Stimulated activated CD4-positive, alpha-beta T cell treated with anti-CD3 and anti-CD28 coated beads, Interleukin-4, amount 100 ng/mL, for 4 hours (primary cell): ENCODE results near the gene KIZ.

Source experiments
- DNase-seq, 2 experiments: peaks; one replicate each; pipeline ENCODE4 v3.0.0-alpha.2; 2020

The KIZ gene

DNA sequence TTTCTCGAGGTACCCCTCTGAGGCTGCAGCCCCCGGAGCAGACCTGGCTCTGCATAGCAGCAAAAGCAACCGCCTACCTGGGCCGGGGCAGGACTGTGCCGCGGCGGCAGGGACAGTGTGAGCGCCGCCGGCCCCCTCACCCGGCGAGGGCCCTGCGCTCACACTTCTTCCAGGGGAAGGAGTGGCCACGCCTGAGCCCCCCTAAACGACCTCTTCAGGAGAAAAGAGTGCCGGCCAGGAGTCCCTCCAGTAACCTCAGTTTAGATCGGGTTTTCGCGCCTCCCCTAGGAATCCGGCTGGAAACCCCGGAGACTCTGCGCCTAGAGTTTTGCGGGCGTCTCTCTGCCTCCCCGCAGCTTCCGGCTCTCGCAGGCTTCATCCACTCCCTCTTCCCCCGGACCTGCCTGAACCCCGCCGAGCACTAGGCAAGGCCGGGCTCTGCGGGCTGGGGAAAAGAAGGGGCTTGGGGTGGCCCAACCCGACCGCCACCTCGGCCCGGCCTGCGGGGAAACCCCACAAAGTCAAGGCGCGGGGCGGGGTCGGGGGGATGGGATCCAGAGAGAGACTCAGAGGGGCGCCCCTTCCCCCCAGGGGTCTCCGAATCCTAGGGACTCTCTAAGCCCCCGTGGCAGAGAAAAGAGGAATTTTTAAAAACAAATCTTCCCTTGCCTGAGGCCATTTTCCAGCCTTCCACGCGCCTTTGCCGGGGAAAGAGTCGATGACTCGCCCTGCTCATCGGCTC, 20.3 kb upstream of the KIZ start:
- DNase-seq = peak in 1 of 2 experiments; percentile 3

DNA sequence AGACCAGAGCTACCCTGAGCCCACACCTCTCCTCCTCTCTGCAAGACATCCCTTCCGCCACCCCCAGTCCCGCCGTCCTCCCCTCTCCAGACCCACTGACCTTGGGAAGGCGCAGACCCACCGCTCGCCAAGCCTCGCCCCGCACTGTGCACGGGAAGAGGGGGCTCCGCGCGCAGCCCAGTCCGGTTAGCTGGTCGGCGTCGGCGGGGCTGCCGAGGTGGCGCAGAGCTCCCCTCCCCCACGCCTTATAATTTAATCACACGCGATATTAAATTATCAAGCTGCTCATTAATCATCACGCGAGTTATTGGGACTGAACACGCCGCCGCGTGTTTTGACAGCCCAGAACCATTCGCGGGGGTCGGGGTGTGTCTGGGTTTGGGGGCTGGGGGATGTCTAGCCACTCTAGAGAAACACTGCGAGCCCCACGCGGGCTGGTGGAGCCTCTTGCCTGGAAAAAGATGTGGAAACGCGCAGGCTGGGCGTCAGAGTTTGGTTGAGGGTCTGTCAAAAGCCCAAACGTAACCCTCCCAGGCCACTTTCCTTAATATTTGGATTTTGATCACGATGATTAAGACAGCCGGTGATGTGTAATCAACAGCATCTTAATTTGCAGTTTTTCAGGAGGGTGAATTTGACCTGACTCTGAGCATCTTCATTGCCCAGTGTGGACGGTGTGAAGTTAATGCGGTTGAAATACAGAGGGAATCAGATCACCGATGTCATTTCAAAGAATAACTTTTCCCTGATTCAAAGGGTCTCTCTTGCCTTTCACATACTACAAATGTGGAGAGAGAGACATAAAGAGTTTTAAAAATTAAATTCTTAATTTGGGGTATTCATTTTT, 19.5 kb upstream of the KIZ start, which contains the start of gene LINC00237:
Gene LINC00237, minus strand, starts transcription at position 188 of the 847 bp plus-strand sequence.
- DNase-seq = no peak

DNA sequence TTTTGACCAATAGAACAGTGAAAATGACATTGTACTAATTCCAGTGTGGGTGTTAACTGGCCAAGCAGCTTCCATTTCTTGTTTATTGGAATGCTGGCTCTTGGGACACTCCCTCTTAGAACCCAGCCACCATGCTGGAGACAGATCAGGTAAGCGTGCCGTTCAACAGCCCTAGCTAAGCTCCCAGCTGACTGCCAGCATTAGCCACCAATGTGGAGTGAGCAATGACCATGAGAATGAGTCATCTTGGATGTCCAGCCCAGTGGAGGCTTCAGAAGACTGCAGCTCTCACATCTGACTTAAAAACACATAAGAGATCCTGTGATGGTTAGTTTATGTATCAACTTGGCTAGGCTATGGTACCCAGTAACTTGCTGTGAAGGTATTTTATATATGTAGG, 16.7 kb upstream of the KIZ start:
- no peak for DNase-seq

- DNase-seq = no peak
Observed at GRCh38 chr20:21110811-21111210, 15.1 kb upstream of the KIZ start.

GRCh38 chr20:21111416-21111815, 14.5 kb upstream of the KIZ start:
- DNase-seq = no peak

- DNase-seq = no peak
Observed at GRCh38 chr20:21113697-21114096, 12.2 kb upstream of the KIZ start.

DNA sequence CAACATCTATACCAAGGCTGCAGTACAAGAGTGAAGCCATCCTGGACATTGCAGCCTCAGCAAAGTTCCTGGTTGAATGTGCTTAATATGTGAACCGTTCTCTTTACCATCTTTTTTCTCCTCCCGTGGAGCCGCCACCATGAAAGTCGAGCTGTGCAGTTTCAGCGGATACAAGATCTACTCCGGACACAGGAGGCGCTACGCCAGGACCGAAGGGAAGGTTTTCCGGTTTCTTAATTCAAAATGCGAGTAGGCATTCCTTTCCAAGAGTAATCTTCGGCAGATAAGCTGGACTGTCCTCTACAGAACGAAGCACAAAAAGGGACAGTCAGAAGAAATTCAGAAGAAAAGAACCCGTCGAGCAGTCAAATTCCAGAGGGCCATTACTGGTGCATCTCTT, 11.3 kb upstream of the KIZ start:
- DNase-seq = no peak

DNA sequence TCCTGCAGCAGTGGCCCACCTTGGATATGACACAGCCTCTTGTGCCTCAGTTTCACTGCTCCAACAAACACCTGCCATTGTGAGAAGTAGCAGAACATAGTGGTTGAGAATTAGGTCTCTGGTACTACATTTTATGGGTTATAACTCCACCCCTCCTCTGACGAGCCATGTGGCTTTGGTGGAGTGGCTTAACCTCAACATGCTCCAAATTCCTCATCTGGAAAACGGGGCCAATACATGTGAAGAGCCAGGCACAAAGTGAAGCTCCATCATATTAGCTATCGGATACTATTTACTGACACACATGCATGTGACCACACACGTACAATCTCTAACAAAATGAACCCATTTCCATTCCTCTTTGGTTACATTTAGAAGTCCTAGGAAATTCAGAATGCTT, 8.4 kb upstream of the KIZ start:
- DNase-seq = no peak

DNA sequence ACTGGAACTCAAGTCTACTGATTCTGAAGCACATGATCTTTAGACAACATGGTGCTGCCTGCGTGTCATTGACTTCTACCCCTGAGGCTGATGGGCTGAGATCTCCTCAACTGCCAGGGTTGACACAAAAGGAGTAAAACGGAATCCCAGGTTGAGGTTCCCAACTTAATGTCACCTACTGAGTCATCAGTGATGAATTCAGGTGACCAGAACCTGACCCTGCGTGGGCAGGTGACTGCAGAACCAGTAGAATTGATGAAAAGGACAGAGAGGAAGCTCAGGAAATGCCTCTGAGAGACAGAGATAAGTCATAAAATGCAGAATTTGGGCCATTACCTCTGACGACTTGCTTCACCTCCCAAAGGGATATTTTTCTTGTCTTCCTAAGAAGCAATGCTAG, 7.7 kb upstream of the KIZ start:
- no peak for DNase-seq

DNA sequence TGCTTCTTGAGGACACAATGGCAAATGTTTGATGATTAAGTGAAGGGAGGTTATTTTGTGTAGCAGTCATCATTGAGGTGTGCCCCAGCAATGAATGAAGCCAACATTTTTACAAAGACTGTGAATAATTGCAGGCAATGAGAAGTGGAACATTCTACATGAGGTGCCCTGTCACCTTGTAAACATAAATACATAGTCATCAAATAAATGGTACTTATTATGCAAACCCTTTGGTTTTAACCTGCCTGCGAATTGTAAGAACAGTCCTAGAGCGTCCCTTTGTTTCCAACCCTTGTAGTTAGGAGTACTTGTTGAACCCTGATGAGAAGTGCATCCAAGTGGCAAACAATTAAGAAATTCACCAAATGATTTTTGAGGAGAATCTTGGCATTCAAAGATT, 7.1 kb upstream of the KIZ start:
- no peak for DNase-seq

DNA sequence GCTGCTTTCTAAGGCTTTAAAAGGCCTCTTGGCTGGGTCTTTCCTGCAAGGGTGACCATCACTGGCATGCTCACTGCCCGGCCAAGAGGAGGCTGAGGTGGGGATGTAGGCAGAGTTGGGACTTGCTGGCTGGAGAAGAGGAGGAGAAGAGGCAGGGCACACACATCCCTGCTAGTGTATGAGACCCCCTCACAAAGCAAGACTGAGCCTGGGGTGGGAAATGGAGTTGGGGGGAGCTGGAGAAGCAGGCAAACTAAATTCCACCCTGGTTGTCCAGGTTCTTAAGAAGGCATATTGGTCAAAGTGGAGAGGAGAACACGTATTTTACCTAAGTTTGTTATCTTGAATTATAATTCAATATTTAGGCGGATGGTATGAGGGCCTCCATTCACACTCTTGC, 1.7 kb upstream of the KIZ start:
- no peak for DNase-seq

DNA sequence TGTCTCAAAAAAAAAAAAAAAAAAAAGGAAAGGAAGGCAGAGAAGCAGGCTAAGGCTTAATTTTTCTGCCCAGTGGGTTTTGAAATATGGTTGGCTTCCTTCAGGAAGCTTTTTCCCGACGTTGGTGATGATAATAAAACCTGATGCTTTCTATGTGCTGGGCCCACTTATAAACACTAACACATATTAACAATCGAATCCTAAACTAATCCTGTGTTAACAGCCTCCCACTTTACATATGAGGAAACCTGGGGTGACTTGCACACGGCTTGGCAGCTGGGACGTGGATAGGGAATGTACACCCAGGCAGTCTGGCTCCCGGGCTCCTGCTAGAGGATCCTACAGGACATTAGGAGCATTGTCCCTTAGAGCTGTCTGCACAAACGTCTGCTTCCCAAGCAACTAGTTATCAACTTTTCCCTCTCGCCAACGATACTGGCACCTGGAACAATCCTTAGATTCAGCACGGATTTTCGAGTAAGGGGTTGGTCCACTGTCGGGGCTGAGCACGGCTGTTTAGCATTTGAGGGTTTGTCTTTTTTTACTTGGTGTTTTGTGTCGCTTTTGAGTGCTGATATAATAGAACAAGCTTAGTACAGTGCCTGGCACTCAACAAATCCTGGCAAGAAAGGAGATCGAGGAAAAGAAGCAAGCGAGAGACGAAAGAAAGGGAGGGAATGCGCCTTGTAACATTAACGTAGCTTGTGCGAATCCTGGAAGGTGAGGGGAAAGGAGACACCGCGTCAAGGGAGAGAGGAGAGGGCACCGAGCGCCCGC, 622 bp upstream of the KIZ start:
- DNase-seq = no peak

DNA sequence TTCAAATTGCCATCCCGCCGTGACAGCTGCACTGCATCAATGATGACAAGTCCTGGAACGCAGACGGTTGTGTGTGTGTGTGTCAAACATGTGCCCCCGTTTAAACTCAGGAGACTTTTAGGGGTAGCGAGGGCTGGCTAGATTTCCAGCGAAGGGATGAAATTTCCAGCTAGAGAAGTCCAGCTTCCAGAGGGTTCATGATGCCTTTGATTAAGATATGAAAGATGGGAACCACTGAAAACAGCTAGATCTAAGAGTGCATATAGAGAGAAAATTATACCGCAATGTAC, 644 bp downstream of the KIZ start:
- no peak for DNase-seq

DNA sequence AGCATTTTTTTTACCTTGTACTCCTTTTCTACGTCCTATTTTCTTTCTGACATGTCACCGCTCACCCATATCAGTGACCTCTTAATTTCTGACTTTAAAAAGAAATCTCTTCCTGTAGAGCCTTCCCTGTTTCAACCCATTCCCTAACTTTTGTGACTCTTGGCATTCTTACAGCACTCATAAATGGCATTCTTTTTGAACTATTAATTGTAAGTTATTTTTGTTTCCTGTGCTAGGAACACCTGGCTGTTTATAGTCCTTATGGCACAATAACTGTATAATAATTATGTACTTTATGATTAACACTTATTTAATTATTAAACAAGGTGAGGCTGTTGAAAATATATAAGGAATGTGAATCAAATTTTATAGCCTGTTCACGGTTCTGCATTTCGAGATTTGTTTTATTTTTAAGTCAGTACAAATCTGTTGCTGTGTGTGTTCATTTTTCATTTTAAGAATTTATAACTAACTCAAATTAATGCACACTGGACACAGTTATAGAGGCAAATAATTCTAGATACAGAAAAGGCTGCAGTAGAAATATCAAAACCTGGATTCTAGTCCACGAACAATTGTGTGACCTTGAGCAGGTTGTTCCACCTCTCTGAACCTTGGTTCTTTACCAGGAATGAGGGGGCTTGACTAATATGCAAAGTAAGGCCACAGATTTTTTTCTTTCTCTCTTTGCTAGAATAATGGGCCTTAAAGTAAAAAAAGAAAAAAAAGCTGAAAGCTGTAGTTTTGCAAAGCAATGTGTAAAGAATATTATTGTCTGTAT, 1.5 kb downstream of the KIZ start:
- no peak for DNase-seq

DNA sequence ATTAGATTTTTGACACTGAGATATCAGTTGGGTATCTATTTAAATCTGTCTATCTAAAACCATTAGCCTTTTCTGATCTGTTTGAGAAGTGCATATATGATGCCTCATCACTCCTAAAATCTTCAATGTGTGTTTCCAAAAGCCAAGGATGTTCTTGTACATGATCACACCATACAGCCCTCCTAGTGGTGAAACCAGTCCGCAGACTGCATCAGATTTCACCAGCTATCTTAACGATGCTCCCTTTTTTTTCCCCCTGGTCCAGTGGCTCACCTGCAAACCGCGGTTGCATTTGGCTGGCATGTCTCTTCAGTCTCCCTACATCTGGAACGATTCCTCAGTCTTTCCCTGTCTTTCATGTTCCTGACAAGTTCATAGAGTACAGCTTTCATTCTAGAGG, 4.0 kb downstream of the KIZ start:
- no peak for DNase-seq

- DNase-seq = no peak
Observed at GRCh38 chr20:21133404-21133803, 7.5 kb downstream of the KIZ start.

- DNase-seq = no peak
Observed at GRCh38 chr20:21133917-21134622, 8.2 kb downstream of the KIZ start.

- no peak for DNase-seq
Observed at GRCh38 chr20:21134883-21135493, 9.1 kb downstream of the KIZ start.

GRCh38 chr20:21136015-21136732, 10.3 kb downstream of the KIZ start:
- no peak for DNase-seq

DNA sequence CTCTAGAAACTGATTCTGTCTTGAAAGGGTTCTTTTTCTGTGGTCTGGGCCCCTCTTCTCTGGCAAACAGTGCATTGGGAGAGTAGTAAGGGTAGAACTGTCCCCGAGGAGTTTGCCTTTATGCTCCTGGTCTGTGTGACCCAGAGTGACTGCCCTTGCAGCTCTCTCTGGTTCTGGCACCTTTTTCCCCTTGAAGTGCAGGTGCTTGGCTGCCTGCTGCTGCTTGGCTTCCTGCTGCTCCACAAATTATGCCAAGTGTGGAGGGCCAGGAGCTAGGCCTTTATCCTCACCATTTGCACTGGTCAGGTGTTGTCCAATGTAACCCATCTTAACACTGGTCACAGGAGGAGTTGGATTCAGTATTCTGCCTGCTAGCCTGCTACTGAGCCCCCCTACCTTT, 11.2 kb downstream of the KIZ start:
- DNase-seq = no peak

- no peak for DNase-seq
Observed at GRCh38 chr20:21139881-21140566, 14.1 kb downstream of the KIZ start.
